NCI-H748 treated with DMSO at 0.1 percent for 48 hours (cell line): Measurements from ENCODE around the gene RFFL.

Experiments
- DNase-seq: peaks from one replicate; lab custom pipeline; 2025; lab: John Stamatoyannopoulos, UW

Gene RFFL

GRCh38 chr17:34974794-34975785 is 88.4 kb downstream of the RFFL start:
- no peak for DNase-seq

GRCh38 chr17:34974179-34974578 is 89.3 kb downstream of the RFFL start:
- no peak for DNase-seq

- peak; percentile 79 for DNase-seq
These were observed 102.2 kb downstream of the RFFL start, which contains the start of the genes CCT6B and ZNF830 for GRCh38 chr17:34961093-34961911. TSS of gene CCT6B (minus strand) at chr17:34961460. CDS start at chr17:34961393, 67 bp downstream. TSS of gene ZNF830 (plus strand) at chr17:34961540. CDS start at chr17:34961567, 27 bp downstream.

- no peak for DNase-seq
These were observed 105.1 kb downstream of the RFFL start for GRCh38 chr17:34958438-34958837.
